GM18858 (cell line): ENCODE measurements around the gene DNAI2.

Experiments
- ATAC-seq: cut with Tn5 transposase; IDR thresholded peaks from one replicate; pipeline ENCODE4 v1.9.1; 2021; ENCODE audit not compliant: unreplicated experiment

DNAI2 gene

GRCh38 chr17:74299226-74300009 lies 25.4 kb downstream of the DNAI2 start:
- ATAC-seq = no peak

- ATAC-seq = no peak
Measured at GRCh38 chr17:74303305-74303704, 29.3 kb downstream of the DNAI2 start.

- ATAC-seq = no peak
Measured at GRCh38 chr17:74304184-74304583, 30.1 kb downstream of the DNAI2 start.

- no peak for ATAC-seq
Measured at GRCh38 chr17:74305865-74306654, 32.0 kb downstream of the DNAI2 start.

- ATAC-seq = no peak
Measured at GRCh38 chr17:74307984-74308773, 34.1 kb downstream of the DNAI2 start.

GRCh38 chr17:74309902-74310301 lies 35.9 kb downstream of the DNAI2 start:
- no peak for ATAC-seq

- no peak for ATAC-seq
Measured at GRCh38 chr17:74314877-74315276, 40.8 kb downstream of the DNAI2 start.

- no peak for ATAC-seq
Measured at GRCh38 chr17:74316220-74316619, 42.2 kb downstream of the DNAI2 start.

GRCh38 chr17:74317071-74317470 lies 43.0 kb downstream of the DNAI2 start:
- ATAC-seq = no peak

- ATAC-seq = no peak
Measured at GRCh38 chr17:74318391-74318790, 44.4 kb downstream of the DNAI2 start.

- ATAC-seq = no peak
Measured at GRCh38 chr17:74324521-74324920, 50.5 kb downstream of the DNAI2 start.

- ATAC-seq = no peak
Measured at GRCh38 chr17:74325376-74325742, 51.3 kb downstream of the DNAI2 start.

- no peak for ATAC-seq
Measured at GRCh38 chr17:74325743-74326379, 51.8 kb downstream of the DNAI2 start, which contains the start of gene KIF19. Gene KIF19 (plus strand): TSS chr17:74326226. CDS start chr17:74326350, 124 bp downstream.

- ATAC-seq = no peak
Measured at GRCh38 chr17:74326506-74326905, 52.5 kb downstream of the DNAI2 start.

- no peak for ATAC-seq
Measured at GRCh38 chr17:74328487-74328886, 54.5 kb downstream of the DNAI2 start.

- no peak for ATAC-seq
Measured at GRCh38 chr17:74329378-74329777, 55.3 kb downstream of the DNAI2 start.

- no peak for ATAC-seq
Measured at GRCh38 chr17:74330446-74330845, 56.4 kb downstream of the DNAI2 start.

GRCh38 chr17:74332017-74332650 lies 58.1 kb downstream of the DNAI2 start:
- ATAC-seq = no peak

- ATAC-seq = no peak
Measured at GRCh38 chr17:74332763-74333283, 58.8 kb downstream of the DNAI2 start.

- no peak for ATAC-seq
Measured at GRCh38 chr17:74334393-74335039, 60.5 kb downstream of the DNAI2 start.
